Activated CD8-positive, alpha-beta memory T cell treated with anti-CD3 and anti-CD28 coated beads for 1 hour (primary cell): Measurements from ENCODE around the gene CDKN1B.

Experiments used
- DNase-seq, 2 donors: peaks; one replicate each; pipeline ENCODE4 v3.0.0-alpha.2; 2020; ENCODE audit warnings: low read depth in 1 of 2; ENCODE audit errors: extremely low read depth in 1 of 2

The CDKN1B gene

DNA sequence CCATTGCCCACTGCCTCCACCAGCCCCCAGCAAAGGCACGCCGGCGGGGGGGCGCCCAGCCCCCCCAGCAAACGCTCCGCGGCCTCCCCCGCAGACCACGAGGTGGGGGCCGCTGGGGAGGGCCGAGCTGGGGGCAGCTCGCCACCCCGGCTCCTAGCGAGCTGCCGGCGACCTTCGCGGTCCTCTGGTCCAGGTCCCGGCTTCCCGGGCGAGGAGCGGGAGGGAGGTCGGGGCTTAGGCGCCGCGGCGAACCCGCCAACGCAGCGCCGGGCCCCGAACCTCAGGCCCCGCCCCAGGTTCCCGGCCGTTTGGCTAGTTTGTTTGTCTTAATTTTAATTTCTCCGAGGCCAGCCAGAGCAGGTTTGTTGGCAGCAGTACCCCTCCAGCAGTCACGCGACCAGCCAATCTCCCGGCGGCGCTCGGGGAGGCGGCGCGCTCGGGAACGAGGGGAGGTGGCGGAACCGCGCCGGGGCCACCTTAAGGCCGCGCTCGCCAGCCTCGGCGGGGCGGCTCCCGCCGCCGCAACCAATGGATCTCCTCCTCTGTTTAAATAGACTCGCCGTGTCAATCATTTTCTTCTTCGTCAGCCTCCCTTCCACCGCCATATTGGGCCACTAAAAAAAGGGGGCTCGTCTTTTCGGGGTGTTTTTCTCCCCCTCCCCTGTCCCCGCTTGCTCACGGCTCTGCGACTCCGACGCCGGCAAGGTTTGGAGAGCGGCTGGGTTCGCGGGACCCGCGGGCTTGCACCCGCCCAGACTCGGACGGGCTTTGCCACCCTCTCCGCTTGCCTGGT, at the start of gene CDKN1B:
CDKN1B (plus strand) TSS at position 576 of the 793 bp plus-strand sequence. CDS start 472 bp downstream, outside the sequence.
- peak; percentile 50 to 69 for DNase-seq

DNA sequence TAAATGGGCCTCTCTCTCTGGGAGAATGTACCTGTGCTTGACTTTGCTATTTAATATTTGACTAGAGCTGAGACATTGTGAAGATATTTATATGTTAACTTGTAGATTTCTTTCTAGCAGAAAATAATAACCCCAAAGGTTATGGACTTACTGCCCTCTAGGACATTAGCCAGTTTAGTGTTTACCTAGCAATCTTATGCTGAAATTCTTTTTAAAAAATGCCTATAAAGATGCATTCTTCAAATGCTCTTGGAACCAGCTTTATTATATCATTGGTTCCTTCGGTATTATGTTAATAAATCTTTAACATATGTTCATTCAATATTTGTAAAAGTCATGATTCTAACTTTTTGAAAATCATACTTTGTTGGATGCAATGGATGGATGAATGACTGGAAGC, 49.2 kb upstream of the CDKN1B start:
- no peak for DNase-seq

DNA sequence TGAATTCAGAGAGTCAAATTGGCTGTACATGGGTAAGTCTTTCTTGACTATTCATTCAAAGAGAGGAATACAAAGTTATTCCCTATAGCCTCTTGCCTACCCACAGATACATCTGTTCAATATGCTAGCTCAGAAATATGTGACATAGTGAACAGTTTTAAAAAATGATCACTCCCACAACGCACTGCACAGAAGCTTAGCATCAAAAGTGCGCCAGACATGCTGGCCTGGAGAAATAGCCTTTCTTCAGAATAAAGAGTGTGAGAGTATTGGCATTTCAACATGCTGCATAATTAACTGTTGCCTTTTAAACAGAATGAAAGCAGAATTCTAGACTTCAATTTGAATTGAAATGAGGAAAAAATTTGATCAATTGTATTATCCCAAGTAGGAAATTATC, 48.1 kb upstream of the CDKN1B start:
- no peak for DNase-seq

DNA sequence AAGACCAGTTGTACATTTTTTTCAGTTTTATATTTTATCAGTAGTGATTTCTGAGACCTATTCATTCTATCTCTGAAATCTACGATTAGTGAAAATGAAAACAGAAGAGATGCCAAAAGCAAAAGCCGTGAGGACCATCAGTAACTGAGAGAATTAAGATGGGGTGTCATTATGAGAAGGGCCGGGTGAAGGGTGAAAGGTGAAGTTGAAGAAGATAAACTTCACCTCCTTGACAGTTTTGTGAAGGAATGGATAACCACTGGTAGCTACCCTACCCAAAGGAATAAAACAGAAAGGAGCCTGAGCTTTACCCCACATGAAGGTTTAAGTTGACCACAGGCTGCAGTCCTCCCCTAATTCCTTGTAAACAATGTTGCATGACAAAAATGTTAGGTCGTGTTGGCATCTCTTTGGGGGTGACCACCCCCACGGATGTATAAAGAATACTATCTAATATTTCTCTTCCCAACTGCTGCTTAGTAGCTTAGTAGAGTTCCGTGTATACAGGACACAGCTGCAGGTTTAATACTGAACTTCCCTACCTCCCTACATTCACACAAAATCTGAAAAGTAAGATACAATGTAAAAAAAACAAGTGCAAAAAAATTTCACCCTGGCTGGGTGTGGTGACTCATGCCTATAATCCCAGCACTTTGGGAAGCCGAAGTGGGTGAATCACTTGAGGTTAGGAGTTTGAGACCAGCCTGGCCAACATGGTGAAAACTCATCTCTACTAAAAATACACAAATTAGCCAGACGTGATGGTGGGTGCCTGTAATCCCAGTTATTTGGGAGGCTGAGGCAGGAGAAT, 45.1 kb upstream of the CDKN1B start:
- DNase-seq = no peak

DNA sequence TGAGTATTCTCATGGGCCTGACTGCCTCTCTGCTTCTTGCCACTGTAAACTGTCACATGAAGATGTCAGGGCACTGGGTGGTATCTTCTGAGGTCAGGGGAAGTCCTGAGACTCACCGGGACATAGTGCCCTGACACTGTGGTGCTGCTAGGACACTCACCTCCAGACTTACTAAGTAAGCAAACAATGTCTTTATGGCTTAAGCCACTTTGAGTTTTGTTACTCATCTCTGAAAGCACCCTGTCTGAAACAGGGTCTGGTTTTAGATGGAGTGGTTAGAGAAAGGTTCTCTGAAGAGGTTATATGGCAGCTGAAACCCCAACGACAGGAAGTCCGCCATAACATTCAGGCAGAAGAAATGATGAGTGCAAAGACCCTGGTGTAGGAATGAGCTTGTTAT, 43.9 kb upstream of the CDKN1B start:
- no peak for DNase-seq

DNA sequence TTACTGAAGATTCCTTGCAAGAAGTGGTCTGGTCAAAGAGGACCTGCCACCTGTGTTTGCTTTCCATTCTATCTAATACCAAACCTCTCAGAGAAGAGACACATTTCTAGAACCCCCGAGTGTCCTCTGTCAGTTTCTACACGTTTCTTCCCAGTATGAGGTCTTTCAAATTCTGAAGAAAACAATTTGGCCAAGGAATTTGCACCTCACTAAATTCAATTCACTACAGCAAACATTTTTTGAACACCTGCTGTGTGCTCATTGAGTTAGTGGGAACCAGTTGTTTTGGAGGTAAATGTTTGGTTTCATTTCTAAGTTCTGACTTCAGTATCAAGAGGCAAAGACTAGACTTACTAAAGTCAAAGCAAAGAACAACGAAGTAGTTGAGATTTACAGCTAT, 40.6 kb upstream of the CDKN1B start:
- no peak for DNase-seq

DNA sequence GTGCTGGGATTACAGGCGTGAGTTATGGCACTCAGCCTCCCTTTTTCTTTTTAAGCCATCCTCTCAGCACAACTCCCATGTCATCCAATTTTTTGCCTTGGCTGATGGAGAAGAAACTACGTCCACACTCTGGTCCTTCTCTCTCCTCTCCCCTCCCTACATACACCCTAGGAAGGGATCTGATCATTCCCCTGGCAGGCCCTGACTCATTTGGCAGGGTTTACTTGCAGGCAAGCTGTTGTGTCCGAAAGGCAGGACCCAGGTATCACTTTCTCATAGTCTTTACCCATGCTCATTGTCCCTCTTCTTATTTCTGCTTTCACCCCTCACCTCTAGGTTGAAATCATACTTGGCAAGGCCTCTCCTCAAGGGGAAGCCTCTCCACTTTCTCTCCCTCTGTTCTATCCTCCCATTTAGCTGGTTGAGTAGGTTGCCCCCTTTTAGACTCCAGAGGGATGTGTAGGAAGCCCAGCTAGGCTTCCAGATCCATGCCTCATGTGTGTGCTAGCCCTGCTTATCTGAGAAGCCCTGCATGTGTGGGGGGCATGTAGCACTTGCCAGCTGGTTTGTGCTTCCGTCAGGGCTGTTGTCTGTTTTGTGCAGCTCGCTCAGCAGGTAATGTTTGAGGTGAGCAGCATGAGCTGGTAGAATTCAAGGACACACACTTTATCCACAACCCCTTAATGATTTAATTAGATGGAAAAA, 36.0 kb upstream of the CDKN1B start:
- DNase-seq = no peak

DNA sequence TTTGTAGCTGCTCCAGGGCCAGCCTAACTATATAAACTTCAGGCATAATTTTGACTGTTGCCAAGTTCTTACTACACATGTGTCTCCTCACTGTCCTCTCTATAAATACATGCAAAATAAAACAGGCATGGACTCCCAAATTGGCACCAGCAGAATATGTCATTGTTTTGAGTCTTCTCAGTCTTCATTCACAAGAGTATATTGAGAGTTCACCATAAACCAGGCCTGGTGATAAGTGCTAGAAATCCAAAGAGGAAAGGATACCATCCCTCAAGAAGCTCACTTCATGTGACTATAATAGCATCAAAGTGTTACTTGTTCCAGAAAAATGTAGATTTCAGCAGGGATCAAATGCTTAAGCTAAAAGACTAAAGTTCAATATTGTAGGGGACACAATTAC, 34.9 kb upstream of the CDKN1B start:
- no peak for DNase-seq

DNA sequence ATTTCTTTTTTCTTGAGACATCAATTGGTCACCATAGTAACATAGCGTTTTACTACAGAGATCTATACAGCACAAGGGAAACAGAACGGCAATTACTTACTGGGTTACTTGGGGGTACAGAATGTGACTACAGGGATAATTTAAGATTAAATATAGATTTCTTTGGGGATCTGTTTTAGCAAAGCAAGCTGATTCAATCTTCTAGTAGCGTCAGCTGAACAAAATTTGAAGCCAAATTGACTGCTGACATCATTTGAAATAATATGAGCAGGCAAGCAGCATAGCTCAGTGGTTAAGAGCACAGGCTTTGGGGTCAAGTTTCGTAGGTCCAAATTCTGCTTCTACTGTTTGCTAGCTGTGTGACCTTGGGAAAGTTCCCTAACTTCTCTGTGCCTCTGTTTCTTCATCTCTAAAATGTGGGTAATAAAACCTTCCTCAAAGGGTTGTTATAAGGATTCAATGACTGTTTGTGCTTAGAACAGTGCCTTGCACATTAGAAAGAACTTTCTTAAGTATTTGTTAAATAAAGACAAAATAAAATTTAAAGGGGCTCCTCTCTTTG, 34.0 kb upstream of the CDKN1B start:
- DNase-seq = no peak

DNA sequence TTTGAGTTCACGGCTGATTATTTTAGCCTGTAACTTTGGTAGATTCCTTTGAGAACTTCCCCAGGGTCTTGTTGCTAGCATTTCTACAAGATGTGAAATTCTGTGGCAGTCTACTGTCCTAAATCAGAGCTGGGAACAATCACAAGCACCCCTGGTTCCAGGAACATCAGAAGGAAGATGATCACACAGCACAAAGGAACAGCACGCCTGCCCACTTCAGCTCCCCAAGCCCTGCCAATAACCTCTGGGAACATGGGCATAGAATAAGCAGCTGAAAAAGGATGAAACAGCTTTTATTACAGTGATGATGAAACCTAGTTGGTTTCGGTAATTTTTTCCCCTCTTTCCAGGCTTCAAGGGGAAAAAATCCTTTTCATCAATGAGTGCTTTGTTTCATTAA, 33.4 kb upstream of the CDKN1B start:
- no peak for DNase-seq

DNA sequence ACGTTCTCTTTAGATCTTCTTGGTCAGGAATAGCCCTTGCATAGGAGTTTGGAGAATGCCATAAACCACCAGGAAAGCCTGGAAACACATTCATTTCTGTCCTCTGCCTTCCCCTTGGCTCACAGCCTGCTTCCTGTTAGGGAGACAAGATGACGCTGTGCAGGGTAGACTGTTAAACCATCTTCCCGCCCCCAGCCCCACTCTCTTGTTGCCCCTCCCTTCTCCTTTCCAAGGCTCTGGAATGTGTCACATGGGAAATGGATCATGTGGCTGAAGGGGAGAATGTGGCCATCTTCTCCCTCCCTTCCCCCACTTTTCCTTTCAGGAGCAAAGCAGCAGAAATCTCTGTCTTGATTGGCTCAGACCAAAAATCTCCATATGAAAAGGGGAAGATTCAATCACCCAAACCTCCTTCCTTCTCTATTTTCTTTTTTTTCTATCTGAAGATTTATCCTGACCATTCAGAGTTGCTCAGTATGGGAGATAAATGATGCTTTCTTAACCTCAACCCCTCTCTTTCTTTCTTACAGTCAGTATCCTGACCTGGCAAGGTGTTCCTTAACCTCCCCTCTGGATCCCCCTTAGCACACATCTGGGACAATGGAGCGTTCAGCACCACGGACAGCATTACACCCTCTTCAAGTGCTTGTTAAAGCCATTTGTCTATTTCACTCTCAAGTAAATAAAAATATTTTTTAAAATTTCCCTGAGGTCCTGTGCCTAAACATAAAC, 32.6 kb upstream of the CDKN1B start:
- no peak for DNase-seq

DNA sequence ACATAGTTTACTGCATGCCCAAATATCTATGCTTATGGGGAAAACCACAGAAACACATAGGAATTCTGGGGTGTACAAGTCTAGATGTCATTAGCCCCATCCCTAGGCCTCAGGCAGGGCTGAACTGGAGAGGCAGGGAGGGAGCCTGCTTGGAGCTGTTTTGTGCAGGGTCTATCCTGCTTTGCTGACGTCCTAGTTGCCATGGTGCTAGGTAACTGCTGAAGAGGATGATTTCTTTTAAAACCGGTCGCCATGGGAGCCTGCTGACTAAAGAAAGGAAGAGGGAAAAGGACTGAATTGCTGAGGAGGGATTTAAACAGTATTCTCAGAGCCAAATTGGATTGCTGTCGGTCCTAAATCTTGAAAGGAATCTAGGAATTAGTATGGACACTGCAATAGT, 31.9 kb upstream of the CDKN1B start:
- DNase-seq = no peak

DNA sequence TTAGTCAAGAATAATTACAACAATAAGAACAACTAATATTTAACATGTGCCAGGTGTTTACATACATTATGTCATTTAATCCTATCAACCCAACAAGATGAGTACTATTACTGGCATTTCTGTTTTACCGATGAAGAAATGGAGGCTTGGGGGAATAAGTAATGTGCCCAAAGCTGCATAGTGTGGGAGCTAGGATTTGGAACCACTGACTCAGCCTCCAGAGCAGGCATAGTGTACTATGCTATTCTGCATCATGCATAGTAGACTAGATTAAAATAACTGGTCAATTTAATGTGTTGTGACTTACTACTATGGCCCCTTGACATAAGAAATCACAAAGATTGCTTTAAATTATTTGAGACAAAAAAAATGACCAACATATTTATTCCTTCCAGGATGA, 30.7 kb upstream of the CDKN1B start:
- no peak for DNase-seq

DNA sequence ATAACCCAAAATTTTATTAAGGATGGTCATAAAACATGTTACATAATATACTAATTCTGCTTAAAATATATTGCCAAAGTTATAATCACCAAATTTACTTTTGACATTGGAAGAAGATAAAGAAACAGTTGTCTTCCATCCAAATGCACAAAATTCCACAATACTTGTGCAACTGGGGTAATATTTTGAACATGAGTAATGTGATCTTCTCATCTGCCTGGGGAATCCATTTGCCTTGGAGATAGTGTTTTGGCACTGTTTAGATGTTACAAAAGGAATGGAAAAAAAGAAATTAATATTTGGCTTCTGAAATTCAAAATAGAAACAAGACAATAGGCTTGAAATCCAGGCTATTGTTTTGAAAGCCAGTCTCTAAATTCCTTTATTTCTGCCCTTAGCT, 30.2 kb upstream of the CDKN1B start:
- DNase-seq = no peak

DNA sequence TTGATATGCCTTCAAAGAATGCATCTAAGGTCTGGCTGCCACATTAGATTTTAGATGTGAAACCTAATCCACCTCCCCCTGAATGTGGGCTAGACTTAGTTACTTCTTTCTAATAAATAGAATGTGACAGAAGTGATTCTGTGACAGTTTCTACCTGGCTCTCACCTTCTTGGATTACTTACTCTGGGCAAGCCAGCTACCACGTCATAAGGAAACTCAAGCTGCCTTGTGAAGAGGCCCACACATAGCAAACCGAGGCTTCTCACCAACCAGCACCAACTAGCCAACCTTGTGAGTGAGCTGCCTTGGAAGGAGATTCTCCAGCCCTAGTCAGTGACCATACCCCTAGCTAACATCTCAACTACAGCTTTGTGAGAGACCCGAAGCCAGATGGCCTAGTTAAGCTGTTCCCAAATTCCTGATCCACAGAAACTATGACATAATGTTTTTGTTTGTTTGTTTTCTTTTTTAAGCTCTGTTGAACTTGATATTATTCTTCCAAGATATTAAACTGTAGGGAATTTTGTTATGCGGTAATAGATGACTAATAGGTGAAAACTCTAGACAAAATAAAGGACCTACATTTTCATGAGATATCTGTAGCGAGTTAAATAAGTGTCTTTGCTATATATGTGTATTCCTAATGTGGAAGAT, 27.4 kb upstream of the CDKN1B start:
- DNase-seq = no peak

DNA sequence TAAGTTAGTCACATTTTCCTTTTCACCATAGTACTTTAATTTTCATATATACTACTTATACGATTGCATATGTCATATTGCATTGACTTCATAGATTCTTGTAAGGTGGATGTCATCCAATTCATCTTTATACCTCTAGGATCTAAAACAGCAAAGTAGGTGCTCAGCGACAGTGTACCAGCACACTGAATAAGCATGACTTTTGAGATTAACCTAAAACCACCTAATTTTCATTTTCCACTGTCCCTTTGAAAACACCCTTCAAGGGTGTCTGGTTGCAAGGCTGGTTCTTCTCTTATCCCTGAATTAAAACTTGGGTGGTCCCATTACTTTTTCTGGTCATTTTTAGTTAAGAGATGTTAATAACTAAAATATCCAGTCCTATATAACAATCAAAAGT, 25.6 kb upstream of the CDKN1B start:
- DNase-seq = no peak

DNA sequence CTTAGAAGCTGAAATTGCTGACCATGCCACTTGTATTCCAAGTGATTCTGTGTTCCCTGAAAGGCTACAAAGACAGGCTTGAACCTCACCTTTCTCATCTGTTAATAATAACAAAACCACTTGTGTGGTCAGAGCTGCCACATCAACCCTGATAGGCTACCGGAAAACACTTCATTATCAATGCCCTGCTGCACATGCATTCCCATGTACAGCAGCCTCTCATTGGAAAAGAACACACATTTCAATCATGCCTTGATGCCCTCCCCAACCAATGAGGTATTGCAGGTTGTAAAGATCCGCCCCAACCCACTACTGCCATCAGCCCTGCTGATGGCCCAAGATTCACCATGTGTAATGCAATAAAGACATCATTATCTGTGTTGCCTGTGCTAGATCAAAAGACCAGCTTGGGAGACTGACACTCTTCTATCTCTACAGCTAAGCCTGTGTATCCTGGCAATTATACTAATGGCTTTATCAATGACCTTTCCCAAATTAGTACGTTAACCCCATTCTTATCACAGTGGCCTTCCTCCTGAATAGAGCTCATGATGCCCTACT, 24.0 kb upstream of the CDKN1B start:
- DNase-seq = no peak

DNA sequence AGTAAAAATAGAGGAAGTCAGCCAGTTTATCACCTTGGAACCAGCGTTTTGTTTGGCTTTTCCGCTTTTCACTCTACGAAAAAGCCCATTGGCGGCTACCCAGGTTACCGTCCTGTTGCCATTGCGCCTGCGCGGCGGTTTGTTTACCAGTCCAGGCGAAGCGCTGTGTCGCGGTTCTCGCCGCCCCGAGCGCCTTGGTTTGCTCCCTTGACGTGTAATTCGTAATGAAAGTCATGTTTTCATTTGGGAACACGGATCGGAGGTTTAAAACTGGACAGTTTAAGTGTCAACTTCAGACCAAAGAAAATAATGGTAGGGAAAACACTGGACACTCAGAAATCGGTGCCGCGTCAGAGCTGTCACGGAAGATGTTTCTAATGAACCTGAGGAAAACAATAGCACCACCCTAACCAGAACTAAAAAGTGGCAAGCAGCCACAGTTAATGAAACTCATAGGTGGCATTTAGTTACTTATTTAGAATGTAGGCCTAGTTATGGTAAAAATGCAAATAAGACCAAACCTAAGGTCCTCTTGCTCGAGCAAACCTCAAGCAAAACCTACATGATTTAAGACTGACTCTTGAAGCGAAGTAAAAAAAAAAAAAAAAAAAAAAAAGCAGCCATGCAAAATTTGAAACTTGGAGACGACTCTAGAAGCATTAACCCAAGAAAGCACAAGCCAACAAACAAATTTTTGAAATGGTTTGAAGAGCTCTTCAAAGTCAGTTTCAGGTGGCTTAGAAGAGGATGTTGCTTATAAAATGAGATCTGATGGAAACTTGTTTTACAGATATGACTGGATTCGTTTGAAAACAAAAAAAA, 20.4 kb upstream of the CDKN1B start:
- DNase-seq = peak; percentile 82 to 88

DNA sequence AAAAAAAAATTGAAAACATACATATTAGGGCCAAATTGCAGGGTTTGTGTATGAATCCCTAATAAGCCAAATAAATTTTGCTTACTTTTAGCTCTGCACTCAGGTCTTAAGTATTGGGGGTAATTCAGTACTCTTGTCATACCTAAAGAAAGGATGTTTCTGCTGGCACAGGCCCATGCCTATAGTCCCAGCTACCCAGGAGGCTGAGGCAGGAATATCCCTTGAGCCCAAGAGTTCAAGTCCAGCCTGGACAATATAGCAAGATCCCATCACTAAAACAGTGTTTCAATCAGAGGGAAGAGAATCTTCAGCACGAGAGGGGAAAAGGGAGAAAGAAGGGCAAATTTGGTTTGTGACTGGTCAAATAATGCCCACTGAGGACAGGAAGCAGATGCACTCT, 17.8 kb upstream of the CDKN1B start:
- no peak for DNase-seq
